CD4-positive, alpha-beta T cell treated with Interleukin-10 for 1 hour (primary cell): ENCODE measurements around the gene GAP43.

Experiments
- DNase-seq: peaks from one replicate; pipeline ENCODE4 v3.0.0-alpha.2; 2020

Gene GAP43

GRCh38 chr3:115663414-115663813 lies 40.1 kb downstream of the GAP43 start:
- DNase-seq: no peak

GRCh38 chr3:115666081-115666480 lies 42.8 kb downstream of the GAP43 start:
- DNase-seq: no peak

- no peak for DNase-seq
These were observed 43.8 kb downstream of the GAP43 start for GRCh38 chr3:115666920-115667737.

- no peak for DNase-seq
These were observed 44.4 kb downstream of the GAP43 start for GRCh38 chr3:115667738-115668065.

- no peak for DNase-seq
These were observed 47.6 kb downstream of the GAP43 start for GRCh38 chr3:115670911-115671310.

GRCh38 chr3:115671761-115672455 lies 48.6 kb downstream of the GAP43 start:
- no peak for DNase-seq

GRCh38 chr3:115673881-115674280 lies 50.6 kb downstream of the GAP43 start:
- DNase-seq: no peak

- no peak for DNase-seq
These were observed 53.0 kb downstream of the GAP43 start for GRCh38 chr3:115676336-115676735.

GRCh38 chr3:115680803-115681345 lies 57.6 kb downstream of the GAP43 start:
- no peak for DNase-seq

GRCh38 chr3:115681736-115682135 lies 58.4 kb downstream of the GAP43 start:
- DNase-seq: no peak

- DNase-seq: no peak
These were observed 60.0 kb downstream of the GAP43 start for GRCh38 chr3:115683305-115683704.

- no peak for DNase-seq
These were observed 60.5 kb downstream of the GAP43 start for GRCh38 chr3:115683773-115684172.

- DNase-seq: no peak
These were observed 61.8 kb downstream of the GAP43 start for GRCh38 chr3:115685097-115685496.

GRCh38 chr3:115687721-115688120 lies 64.4 kb downstream of the GAP43 start:
- DNase-seq: no peak

- DNase-seq: no peak
These were observed 65.1 kb downstream of the GAP43 start for GRCh38 chr3:115688418-115688817.

- no peak for DNase-seq
These were observed 66.6 kb downstream of the GAP43 start for GRCh38 chr3:115689928-115690327.

GRCh38 chr3:115691964-115692363 lies 68.7 kb downstream of the GAP43 start:
- DNase-seq: no peak

GRCh38 chr3:115692887-115693524 lies 69.7 kb downstream of the GAP43 start:
- DNase-seq: peak; percentile 72

- no peak for DNase-seq
These were observed 70.6 kb downstream of the GAP43 start for GRCh38 chr3:115693868-115694267.

- DNase-seq: no peak
These were observed 71.8 kb downstream of the GAP43 start for GRCh38 chr3:115695090-115695489.

GRCh38 chr3:115697263-115698053 lies 74.1 kb downstream of the GAP43 start:
- no peak for DNase-seq

GRCh38 chr3:115698851-115699591 lies 75.7 kb downstream of the GAP43 start:
- no peak for DNase-seq
